HPDE6-E6E7 (cell line): ENCODE data around the gene ITGB4.
A peak's percentile ranks its signal among the peaks of the same experiment; 100 is the strongest.

Source experiments
- DNase-seq: peaks from one replicate; pipeline ENCODE4 v3.0.0; 2011; ENCODE audit warnings: missing footprints; ENCODE audit errors: extremely low spot score

ITGB4 gene

DNA sequence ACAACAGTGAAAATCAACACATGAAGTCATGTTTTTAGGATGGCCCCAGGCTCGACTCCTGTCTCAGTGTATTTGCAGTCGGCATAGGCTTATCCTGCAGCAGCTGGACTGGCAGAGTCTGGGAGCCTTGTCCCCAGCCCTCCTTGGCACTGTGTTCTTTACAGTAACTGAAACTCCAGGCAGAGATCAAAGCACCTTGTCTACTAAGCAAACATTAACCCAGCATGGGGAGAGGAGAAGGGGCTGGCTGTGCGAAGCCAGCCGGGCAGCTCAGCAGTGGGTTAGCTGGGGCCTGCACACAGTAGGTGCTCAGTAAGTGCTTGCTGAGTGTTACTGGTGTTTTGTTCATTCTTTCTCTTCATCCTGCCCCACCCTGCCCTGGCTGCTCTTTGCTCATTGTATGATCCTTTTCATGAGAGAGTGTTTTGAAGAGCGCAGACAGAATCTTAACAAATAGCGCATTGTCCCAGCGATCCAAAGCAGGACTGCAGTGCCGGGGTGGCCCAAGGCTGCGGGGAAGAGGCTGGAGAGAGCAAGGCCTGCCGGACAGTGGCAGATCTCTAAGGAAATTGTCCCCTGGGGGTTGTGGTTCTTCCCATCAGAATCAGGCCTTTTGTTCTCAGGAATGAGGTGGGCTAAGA is 23.5 kb upstream of the ITGB4 start:
- no peak for DNase-seq

DNA sequence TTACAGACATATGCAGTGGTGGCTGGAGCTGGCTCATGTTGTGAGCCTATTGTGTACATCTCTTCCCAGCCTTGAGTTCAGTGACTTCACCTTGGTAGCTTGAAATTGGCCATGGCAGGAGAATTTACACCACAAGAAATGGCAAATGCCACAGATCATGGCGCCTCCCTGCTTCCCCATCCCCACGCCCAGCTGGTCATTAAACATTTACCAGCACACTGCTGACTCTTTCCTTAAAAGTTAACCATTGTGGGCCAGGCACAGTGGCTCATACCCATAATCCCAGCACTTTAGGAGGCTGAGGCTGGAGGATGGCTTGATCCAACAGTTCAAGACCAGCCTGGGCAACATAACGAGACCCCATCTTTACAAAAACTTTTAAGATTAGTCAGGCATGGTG is 22.6 kb upstream of the ITGB4 start:
- DNase-seq, result no peak

- no peak for DNase-seq
Measured at GRCh38 chr17:75701288-75701687, 20.0 kb upstream of the ITGB4 start.

- no peak for DNase-seq
Measured at GRCh38 chr17:75703191-75703590, 18.1 kb upstream of the ITGB4 start.

DNA sequence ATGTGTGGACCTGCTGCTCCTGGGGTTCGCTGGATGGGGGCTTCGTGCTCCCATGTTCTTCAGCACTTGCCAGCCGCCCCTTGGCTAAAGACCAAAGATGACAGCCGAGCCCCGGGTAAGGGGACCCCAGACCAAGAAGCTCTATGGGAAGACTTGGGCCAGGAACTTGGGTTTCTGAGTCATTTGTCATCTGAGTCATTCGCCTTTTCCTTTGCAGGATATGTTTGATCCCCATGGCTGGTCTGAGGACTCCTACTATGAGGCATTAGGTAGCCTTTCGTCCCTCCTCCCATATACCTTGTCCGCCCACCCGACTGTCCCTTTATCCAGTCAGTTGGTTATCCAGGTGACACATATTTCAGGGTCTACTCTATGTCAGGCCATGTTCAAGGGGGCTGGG is 17.7 kb upstream of the ITGB4 start:
- no peak for DNase-seq

DNA sequence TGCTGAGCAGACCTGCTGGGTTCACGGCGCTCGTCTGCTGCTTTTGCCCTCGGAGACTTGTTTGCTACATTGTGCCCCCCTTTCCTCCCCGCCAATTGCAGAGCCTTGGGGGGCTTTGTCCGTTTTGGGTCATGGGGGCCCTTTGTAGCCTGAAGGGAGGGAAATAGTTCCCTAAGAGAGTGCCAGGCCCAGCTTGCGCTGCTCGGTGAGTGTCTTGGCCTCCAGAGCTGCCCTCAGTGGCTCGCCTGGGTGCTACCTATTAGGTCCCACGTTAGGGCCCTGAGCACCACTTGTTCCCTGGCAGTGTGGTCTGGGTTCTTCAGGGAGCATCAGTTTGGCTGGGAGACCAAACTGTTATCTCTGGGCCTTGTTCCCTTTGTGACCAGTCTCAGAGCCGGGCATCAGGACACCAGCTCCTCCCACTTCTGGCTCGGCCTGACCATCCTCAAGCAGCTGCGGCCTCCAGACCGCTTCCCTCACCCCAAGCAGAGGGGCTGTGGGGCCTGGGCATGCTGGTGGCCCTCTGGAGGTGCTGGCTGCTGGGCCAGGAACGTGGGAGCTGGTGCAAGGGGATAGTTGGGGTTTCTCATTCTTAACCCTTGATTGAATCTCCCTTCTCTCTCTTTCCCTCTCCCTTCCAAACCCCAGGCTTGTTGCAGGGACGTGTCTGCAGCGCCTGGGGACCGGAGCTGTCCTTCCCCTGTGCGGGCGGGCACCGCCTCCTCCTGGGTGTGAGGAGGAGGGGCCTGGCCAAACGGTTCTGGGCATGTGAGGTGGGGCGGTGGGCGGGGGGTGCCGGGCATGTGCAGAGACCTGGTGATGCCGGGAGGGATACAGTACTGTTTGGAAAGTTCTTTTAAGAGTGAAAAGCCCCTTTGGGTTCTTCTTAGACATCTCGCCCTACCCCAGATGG is 16.0 kb upstream of the ITGB4 start:
- no peak for DNase-seq

DNA sequence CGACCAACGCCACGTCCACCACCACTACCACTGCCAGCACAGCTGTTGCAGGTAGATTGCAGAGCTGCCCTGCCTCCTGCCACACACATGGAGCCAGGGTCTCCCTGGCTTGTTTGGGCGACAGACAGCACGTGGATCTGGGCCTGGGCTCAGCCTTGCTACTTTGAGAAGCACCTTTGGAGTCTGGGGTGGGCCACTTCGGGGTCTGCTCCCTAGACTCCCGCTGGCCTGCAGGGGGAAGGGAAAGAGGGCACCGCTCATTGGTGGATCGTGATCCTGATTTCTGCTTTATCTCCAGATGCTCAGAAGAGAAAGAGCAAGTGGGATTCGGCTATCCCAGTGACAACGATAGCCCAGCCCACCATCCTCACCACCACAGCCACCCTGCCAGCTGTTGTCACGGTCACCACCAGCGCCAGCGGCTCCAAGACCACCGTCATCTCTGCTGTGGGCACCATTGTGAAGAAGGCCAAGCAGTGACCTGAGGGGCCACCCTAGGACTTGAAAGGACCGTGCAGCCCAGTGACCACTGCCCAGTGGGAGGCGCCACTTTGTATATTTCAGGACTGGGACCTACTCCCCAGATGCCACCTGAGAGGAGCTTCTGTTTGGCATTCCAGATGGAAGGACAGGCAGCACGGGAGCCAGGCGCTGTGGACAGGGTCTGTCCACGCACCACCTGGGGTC is 15.1 kb upstream of the ITGB4 start:
- no peak for DNase-seq

DNA sequence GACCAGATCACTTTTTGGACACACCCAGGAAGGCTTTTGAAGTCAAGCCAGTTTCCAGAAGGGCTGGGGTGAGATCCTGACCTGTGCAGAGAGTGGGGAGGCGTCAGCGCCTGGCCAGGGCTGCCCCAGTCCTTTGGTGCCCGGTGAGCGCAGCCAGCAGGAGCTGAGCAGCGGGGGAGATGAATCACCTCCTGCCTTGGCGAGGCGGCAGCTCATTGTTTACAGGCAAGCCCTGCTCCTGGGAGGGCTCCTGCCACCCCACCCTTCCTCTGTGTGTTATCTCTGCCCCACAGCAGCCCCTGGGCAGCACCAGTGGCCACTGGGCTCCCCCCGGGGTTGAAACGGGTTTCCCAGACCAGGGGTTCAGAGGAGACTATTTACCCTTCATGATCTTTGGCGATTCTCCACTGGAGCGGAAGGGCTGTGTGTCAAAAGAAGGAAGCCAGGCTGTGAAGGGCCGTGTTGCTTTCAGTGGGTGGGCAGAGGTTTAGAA is 14.1 kb upstream of the ITGB4 start:
- DNase-seq, result peak; percentile 76

- no peak for DNase-seq
Measured at GRCh38 chr17:75712446-75712845, 8.8 kb upstream of the ITGB4 start.

DNA sequence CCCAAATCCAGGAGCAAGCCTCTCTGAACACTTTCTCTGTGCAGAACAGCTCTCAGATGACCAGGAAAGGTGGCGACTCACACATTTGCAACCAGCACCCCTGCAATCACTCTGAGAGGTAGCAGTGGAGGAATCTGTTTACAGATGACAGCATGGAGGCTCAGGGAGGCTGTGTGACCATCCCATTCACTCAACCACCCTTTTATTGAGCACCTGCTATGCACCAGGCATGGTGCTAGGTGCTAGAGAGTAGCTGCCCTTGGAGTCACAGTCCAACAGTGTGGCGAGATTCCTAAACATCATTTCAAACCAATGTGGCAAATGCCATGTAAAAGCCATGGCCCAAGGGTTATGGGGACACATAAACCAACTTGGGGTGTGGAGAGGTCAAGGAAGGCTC is 1.5 kb upstream of the ITGB4 start:
- no peak for DNase-seq

- no peak for DNase-seq
Measured at GRCh38 chr17:75721463-75722011, 278 bp downstream of the ITGB4 start.

GRCh38 chr17:75722076-75722475 is 817 bp downstream of the ITGB4 start:
- no peak for DNase-seq

GRCh38 chr17:75722542-75723095 is 1.4 kb downstream of the ITGB4 start:
- DNase-seq, result no peak

DNA sequence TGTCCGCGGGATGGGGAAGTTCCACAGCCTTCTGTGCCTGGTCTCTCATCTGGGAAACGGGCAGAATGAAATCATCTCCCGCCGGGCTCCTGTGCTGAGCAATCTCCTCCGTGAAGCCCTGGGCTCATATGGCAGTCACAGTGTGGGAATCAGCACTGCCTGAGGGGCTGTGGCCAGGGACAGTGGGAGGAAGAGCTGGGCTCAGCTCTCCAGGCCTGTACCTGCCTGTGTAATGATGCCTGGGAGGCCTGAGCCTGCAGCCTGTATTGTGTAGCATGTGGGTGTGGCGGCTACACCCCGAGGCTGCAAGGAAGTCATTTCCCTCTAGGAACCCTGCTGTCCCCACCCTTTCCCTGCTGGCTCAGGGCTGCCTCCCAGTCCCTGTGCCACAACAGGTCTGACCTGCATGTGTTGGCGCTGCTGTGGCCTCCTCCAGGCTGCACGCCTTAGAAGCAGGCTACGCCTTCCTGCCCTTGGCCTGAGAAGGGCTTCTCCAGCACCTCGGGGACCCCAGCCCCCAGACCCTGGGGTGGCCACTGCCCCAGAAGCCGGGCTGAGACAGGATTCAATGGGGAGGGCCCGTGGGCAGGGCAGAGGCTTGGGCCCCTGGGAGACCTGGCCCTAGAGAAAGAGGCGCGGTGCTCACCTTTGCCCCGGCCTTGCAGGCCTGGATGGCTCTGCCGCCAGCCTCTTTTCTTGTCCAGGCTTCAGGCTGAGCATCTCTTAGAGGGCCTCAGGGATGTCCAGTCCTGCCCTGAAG is 2.1 kb downstream of the ITGB4 start:
- DNase-seq, result peak; percentile 60

- no peak for DNase-seq
Measured at GRCh38 chr17:75724016-75725003, 3.1 kb downstream of the ITGB4 start.

GRCh38 chr17:75725504-75725903 is 4.2 kb downstream of the ITGB4 start:
- no peak for DNase-seq

- no peak for DNase-seq
Measured at GRCh38 chr17:75727391-75727790, 6.1 kb downstream of the ITGB4 start.

- DNase-seq, result no peak
Measured at GRCh38 chr17:75729351-75729750, 8.1 kb downstream of the ITGB4 start.

DNA sequence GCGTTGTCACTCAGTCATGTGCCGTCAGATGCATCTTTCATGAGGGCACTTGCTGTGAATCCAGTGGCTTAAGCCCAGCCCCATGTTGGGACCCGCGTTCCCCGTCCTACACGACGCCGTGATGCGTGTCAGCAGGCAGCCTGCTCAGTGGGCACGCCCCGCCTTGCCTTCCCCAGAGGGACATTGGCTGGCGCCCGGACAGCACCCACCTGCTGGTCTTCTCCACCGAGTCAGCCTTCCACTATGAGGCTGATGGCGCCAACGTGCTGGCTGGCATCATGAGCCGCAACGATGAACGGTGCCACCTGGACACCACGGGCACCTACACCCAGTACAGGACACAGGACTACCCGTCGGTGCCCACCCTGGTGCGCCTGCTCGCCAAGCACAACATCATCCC is 8.8 kb downstream of the ITGB4 start:
- no peak for DNase-seq
